Prostate gland (tissue), 2 donors: Measurements from ENCODE around the gene EGR1.

Source experiments
- CTCF ChIP-seq, 4 experiments: fragments of 200-600 bp in 2 of 4; fragments of 450-650 bp in 2 of 4; sonication (generic) in 2 of 4; IDR thresholded peaks; 1 replicate in 3 of 4; 2 replicates in 1 of 4; pipeline ENCODE4 v1.5.1; 2016 to 2019; ENCODE audit warnings: antibody characterized with exemption in 4 of 4, mild to moderate bottlenecking in 2 of 4, moderate library complexity in 2 of 4
- POLR2A ChIP-seq: fragments of 450-650 bp; IDR thresholded peaks from one replicate; pipeline ENCODE4 v1.6.1; 2016; ENCODE audit warnings: antibody characterized with exemption, mild to moderate bottlenecking
- POLR2AphosphoS5 ChIP-seq: sonication (generic); formaldehyde crosslinking; IDR thresholded peaks from one replicate; pipeline ENCODE4 v1.6.1; 2017; ENCODE audit warnings: antibody characterized with exemption

GRCh38 chr5:138452720-138453119, 12.6 kb upstream of the EGR1 start:
- TF ChIP-seq CTCF (IDR thresholded peaks at IDR 0.05) (no peak), POLR2AphosphoS5 (no peak), POLR2A (no peak)
